GM12864 (cell line): ENCODE results near the gene FABP1.

ENCODE experiments used
- DNase-seq: peaks from one replicate; pipeline ENCODE4 v3.0.0-alpha.2; 2011; ENCODE audit warnings: low read depth
- H3K4me3 ChIP-seq: 2 replicates; pipeline ENCODE4 v1.5.1; 2011; ENCODE audit warnings: mild to moderate bottlenecking, low read depth, low read length, control low read depth
- CTCF ChIP-seq: IDR thresholded peaks from 2 replicates; pipeline ENCODE4 v1.5.1; 2011; ENCODE audit warnings: low read depth, mild to moderate bottlenecking, moderate library complexity, low read length, control low read depth, inconsistent platforms; ENCODE audit errors: missing control alignments

Gene FABP1

GRCh38 chr2:88139804-88140203 is 11.9 kb upstream of the FABP1 start:
- no peak for TF ChIP-seq CTCF
- H3K4me3 ChIP-seq = no peak overlapping the region
- no peak for DNase-seq

- TF ChIP-seq CTCF = no peak
- DNase-seq = no peak
- H3K4me3 ChIP-seq = no peak overlapping the region
Observed at GRCh38 chr2:88139203-88139702, 11.4 kb upstream of the FABP1 start.

DNA sequence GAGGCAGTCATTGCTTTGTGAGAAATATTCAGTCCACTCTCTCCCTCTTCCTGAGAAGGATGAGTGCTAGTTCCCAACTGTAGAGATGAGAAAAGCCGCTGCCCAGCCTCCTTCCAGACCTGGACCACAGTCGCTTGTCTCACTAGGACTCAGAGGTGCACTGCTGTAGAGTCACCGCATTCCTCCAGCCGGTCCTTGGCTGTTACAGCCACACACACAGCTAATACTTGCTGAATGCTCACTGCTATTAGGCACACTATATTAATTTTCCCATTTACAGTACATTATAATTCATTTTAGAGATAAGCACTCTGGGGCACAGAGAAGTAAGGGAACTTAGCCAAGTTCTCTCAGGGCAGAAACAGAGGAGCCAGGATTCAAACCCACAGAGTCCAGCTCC is 10.0 kb upstream of the FABP1 start:
- no peak for DNase-seq
- no peak overlapping the region for H3K4me3 ChIP-seq
- TF ChIP-seq CTCF = no peak

DNA sequence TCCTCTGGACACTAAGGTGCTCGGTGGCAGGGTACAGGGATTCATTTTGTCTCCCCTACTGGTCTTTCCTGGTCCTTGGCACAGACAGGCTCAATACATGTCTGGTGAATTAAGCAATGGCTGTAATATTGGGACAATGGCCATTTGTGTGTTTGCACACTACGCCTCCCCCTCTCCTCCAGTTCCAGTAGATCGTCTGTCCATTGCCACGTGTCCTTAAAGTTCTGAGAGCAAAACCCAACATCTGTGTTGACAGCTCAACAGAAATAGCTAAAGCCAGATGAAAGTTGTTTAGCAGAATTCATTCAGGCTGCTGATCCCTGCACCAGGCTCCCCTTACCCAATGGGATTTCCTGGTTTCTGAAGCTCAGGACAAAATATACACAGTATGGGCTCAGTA is 9.0 kb upstream of the FABP1 start:
- no peak for TF ChIP-seq CTCF
- H3K4me3 ChIP-seq = no peak overlapping the region
- no peak for DNase-seq

- no peak for DNase-seq
- no peak overlapping the region for H3K4me3 ChIP-seq
- no peak for TF ChIP-seq CTCF
Observed at GRCh38 chr2:88133875-88134274, 6.0 kb upstream of the FABP1 start.

DNA sequence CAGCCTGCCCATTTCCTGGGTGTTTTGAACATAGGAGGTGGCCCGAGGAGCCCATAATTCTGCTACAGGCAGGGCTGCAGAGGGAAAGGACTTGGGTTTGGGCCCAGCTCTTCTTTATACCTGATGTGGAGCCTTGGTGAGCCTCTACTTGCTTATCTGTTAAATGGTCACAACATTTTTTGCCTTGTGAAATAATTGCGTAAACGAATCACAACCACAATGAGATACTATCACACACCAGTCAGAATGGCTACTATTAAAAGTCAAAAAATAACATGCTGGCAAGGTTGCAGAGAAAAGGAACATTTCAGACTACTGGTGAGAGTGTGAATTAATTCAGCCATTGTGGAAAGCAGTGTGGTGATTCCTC is 4.1 kb upstream of the FABP1 start:
- TF ChIP-seq CTCF = no peak
- H3K4me3 ChIP-seq = no peak overlapping the region
- DNase-seq = no peak

- no peak for TF ChIP-seq CTCF
- no peak overlapping the region for H3K4me3 ChIP-seq
- DNase-seq = no peak
Observed at GRCh38 chr2:88131201-88131998, 3.5 kb upstream of the FABP1 start.
